RWPE1 (cell line): ENCODE measurements around the gene BPIFB3.

Experiments used
- CTCF ChIA-PET: fragments of 350-600 bp; sonication (Branson Sonifier 250); formaldehyde crosslinking; extraction: SDS; loops from one replicate; lab custom pipeline; 2021; lab: Yijun Ruan, JAX
- POLR2A ChIA-PET: fragments of 400-600 bp; formaldehyde crosslinking; extraction: SDS; loops from one replicate; lab custom pipeline; 2020; ENCODE audit warnings: antibody characterized with exemption; ENCODE audit not compliant: low non-redundant PET; lab: Yijun Ruan, JAX
- DNase-seq: peaks from one replicate; pipeline ENCODE4 v3.0.0; 2012; ENCODE audit warnings: low spot score
- H3K27ac ChIP-seq: fragments of 450-650 bp; 2 replicates; pipeline ENCODE4 v1.5.1; 2017
- TF ChIP-seq, protein P1 (sequence below): fragments of 450-650 bp; conservative IDR thresholded peaks from 2 replicates; pipeline ENCODE4 v1.5.1; 2017; ENCODE audit warnings: low read depth, mild to moderate bottlenecking

The BPIFB3 gene

GRCh38 chr20:33025318-33025876 is 28.3 kb upstream of the BPIFB3 start:
- POLR2A ChIA-PET = no interaction called here
- TF ChIP-seq, protein P1, sequence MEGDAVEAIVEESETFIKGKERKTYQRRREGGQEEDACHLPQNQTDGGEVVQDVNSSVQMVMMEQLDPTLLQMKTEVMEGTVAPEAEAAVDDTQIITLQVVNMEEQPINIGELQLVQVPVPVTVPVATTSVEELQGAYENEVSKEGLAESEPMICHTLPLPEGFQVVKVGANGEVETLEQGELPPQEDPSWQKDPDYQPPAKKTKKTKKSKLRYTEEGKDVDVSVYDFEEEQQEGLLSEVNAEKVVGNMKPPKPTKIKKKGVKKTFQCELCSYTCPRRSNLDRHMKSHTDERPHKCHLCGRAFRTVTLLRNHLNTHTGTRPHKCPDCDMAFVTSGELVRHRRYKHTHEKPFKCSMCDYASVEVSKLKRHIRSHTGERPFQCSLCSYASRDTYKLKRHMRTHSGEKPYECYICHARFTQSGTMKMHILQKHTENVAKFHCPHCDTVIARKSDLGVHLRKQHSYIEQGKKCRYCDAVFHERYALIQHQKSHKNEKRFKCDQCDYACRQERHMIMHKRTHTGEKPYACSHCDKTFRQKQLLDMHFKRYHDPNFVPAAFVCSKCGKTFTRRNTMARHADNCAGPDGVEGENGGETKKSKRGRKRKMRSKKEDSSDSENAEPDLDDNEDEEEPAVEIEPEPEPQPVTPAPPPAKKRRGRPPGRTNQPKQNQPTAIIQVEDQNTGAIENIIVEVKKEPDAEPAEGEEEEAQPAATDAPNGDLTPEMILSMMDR = no peak
- CTCF ChIA-PET = no interaction called here

DNA sequence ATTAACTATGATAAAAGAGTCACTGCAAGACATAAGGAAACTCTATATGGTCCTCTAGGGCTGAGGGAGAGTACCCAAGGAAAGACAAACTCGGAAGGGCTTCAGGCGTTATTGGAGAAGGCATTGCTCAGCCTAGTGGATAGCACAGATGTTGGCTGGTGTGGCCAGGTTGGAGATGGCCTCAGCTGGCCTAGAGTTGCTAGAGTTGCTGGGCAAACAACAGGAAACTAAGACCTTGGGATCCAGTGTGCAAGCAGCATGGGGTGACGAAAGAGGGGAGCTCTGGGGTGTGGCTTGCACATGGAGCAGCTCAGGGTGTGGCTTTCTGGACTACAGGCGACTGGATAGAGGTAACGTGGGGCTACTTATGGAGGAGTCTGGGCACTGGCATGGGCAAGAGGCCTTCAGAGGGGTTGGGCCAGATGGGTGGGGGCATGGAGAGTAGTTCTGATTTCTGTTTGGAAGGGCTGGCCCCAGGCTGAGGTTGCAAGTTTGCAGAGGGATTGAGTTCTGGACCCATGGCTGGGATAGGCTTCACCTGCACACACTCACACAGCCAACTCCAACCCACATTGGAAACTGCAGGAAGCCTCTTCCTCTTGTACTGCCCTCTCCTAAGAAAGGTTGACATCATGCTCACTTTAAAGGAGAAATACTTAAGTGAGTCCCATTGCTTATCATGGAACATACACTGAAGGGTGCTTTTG is 27.5 kb upstream of the BPIFB3 start:
- no peak overlapping the region for H3K27ac ChIP-seq
- TF ChIP-seq, protein P1 = no peak
- no peak for DNase-seq
- POLR2A ChIA-PET = no interaction called here
- CTCF ChIA-PET = interaction anchor here (1.1 kb wide), 1 partner anchor 265 kb away, joined by 5 read pairs; no protein-coding TSS in a partner anchor

More at GRCh38 chr20:33025318-33025876, 28.3 kb upstream of the BPIFB3 start:
- DNase-seq = no peak
- no peak overlapping the region for H3K27ac ChIP-seq

GRCh38 chr20:33026779-33027759 is 26.6 kb upstream of the BPIFB3 start:
- POLR2A ChIA-PET = no interaction called here
- CTCF ChIA-PET = interaction anchor here (0.8 to 1.1 kb wide), 2 partner anchors 12 to 264 kb away, joined by 4 to 5 read pairs; no protein-coding TSS in a partner anchor
- H3K27ac ChIP-seq = no peak overlapping the region
- TF ChIP-seq, protein P1 = no peak
- DNase-seq = no peak

GRCh38 chr20:33027769-33028751 is 25.6 kb upstream of the BPIFB3 start:
- no peak for DNase-seq
- ChIA-PET POLR2A (no interaction called here), CTCF (interaction anchor here (0.6 to 1.1 kb wide), 3 partner anchors 13 to 263 kb away, joined by 3 to 5 read pairs (median 4); no protein-coding TSS in a partner anchor)
- TF ChIP-seq, protein P1 = no peak
- no peak overlapping the region for H3K27ac ChIP-seq

DNA sequence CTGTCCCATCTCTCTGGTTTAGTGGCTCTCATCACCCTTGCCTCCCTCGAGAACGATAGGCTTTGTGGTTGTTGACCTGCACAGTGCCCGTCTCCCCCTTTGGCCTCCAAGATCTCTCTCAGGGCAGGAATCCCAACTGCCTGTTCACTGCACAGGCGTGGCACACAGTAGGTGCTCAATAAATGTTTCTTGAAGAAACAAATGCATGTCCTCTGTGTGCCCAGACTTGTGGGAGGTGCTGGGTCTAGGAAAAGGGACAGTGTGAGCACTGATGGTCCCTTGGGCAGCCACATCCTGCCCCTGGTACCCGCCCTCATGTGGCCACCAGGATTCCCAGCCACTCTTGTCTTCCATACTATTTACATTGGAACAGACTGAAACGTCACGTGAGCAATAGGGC is 24.8 kb upstream of the BPIFB3 start:
- no peak overlapping the region for H3K27ac ChIP-seq
- TF ChIP-seq, protein P1 = no peak
- POLR2A ChIA-PET = no interaction called here
- CTCF ChIA-PET = interaction anchor here (0.5 to 1.0 kb wide), 3 partner anchors 11 to 926 kb away, joined by 3 read pairs; no protein-coding TSS in a partner anchor
- DNase-seq = no peak
